ENCODE data around the gene TTC32. TPM values are rescaled to one million over a fixed set of nuclear protein-coding genes. Genes with fewer than 3 reads are reported as not detected.

TTC32 gene
- total and polyA plus RNA-seq, 5 donors from 2014 or later: 24.7 to 40.6 (median 29.9) TPM

DNA sequence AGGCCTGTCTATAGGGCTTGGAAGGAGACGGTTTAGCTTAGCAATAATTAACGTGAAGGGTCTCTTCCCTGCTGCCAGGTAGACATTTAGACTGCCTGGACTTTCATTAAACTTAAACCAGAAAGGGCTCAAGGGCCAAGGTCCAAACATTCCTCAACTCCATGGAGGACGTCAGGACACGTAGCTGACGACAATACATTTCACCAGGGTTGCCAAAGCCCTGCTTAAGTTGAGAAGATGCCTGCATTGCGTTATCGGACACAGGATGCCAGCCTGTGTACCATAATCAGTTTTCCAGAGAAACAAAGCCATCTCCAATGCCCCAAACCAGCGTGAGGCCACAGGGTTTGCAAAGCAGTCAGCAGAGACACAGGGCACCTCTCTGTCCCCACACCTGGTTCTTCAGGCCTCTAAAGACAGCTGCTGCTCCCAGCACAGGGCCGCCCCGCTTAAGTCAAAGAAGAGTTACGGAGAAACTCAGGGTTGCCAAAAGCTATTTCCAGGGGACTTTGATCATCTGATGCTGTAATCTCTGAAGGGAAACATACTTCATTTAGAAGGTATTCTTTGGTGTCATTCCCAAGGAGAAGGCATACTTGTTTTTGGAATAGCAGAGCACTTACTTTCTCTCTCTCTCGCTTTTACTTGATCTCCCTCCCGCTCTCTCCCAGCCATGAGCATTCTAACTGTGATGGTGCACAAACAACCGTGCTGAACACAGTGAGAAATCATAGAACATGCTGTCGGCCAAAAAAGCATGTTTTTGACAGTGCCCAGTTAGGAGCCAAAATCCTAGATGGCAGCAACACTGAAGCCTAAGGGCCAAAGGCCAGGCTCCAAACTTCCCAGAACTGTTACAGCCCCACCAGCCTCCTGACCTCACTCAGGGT is 46.0 kb downstream of the TTC32 start:
- DNase-seq (no peak), ATAC-seq (ENCODE audit: low read depth in 2 of 2) (no peak)
- no peak overlapping the region for H3K4me3 ChIP-seq (ENCODE audit: low read depth, low read length)
- H3K27me3 Mint-ChIP-seq: peaks cover 11% of the 10 kb centered on the region
- H3K4me1 ChIP-seq (ENCODE audit: control insufficient read depth, insufficient read depth, low read length, poor library complexity, severe bottlenecking): no peaks in the 10 kb centered on the region
- H3K4me3 Mint-ChIP-seq: no peak overlapping the region
- no peaks in the 10 kb centered on the region for H3K4me1 Mint-ChIP-seq
- H3K36me3 Mint-ChIP-seq: no peaks in the 10 kb centered on the region
- H3K9me3 ChIP-seq (ENCODE audit: control insufficient read depth in 2 of 2, low read length in 2 of 2): no peaks in the 10 kb centered on the region
- H3K27me3 ChIP-seq (ENCODE audit: control insufficient read depth, insufficient read depth, low read length): no peaks in the 10 kb centered on the region
- H3K27ac Mint-ChIP-seq: no peak overlapping the region
- H3K27ac ChIP-seq (ENCODE audit: insufficient read depth, low read length, poor library complexity, severe bottlenecking): no peak overlapping the region
- no peaks in the 10 kb centered on the region for H3K9me3 Mint-ChIP-seq
- no peaks in the 10 kb centered on the region for H3K36me3 ChIP-seq (ENCODE audit: control insufficient read depth, insufficient read depth, low read length)

DNA sequence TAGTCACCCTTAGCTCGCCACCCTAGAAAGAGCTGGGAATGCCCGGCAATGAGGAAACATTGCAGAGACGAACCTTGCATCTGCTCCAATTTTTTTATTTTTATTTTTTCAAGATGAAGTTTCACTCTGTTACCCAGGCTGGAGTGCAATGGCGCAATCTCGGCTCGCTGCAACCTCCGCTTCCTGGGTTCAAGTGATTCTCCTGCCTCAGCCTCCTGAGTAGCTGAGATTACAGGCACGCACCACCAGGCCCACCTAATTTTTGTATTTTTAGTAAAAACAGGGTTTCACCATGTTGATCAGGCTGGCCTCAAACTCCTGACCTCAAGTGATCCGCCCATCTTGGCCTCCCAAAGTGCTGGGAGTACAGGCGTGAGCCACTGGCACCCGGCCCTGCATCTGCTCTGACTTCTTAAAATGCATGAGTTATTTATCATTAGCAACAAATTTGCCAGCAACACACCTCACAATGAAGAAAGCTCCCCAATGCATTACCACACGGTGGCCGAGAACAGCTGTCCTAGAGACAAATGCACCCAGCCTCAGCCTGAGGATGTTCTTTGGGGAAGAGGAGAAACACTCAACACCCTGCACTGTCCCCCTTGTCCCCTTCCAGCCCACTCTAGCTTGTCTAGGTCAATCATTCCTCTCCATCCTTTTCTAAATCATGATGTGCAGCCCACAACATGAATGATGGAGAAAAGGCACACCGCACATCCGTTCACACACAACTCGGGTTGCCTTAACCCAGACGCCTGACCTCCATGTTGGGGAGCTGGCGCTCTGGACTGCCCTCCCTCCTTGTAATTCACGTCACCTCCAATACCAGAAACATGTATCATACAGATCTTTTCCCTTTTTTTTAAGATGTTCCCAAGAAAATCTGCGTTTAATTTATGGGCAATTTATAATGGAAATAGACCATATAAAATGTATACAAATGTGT is 46.9 kb downstream of the TTC32 start:
- DNase-seq (no peak), ATAC-seq (ENCODE audit: low read depth in 2 of 2) (no peak)
- H3K36me3 ChIP-seq (ENCODE audit: control insufficient read depth, insufficient read depth, low read length): no peaks in the 10 kb centered on the region
- no peaks in the 10 kb centered on the region for H3K4me1 Mint-ChIP-seq
- H3K9me3 ChIP-seq (ENCODE audit: control insufficient read depth in 2 of 2, low read length in 2 of 2): no peaks in the 10 kb centered on the region
- no peaks in the 10 kb centered on the region for H3K27me3 ChIP-seq (ENCODE audit: control insufficient read depth, insufficient read depth, low read length)
- H3K27ac ChIP-seq (ENCODE audit: insufficient read depth, low read length, poor library complexity, severe bottlenecking): no peak overlapping the region
- no peaks in the 10 kb centered on the region for H3K9me3 Mint-ChIP-seq
- no peak overlapping the region for H3K27ac Mint-ChIP-seq
- H3K4me1 ChIP-seq (ENCODE audit: control insufficient read depth, insufficient read depth, low read length, poor library complexity, severe bottlenecking): no peaks in the 10 kb centered on the region
- H3K36me3 Mint-ChIP-seq: no peaks in the 10 kb centered on the region
- H3K4me3 Mint-ChIP-seq: no peak overlapping the region
- H3K4me3 ChIP-seq (ENCODE audit: low read depth, low read length): no peak overlapping the region
- peaks cover 11% of the 10 kb centered on the region for H3K27me3 Mint-ChIP-seq

DNA sequence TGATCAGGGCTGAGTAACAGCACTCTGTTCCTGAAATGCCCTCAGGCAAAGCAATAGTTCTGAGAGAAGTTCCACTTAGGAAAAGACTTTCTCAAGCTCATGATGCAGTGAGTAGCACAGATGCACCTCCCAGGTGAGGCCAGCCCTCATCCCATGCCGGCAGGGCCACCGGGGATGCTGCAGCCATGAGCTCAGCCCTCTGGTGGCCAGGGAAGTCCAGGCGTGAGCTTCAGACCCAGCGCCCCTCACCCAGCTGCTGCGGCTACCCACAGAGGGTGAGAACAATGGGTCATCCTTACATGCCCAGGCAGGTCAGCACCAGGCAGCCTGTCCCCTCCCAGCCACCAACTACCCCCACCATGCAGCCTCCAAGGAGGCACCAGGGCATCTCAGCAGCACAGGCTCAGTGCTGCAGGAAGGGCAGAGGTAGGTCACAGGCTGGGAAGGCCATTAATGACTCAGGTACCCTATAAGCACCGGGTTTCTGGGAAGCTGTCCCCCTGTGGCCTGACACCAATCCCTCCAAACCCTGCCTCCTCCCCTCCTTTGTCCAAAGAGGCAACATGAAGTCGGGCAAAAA is 50.6 kb downstream of the TTC32 start:
- Mint-ChIP-seq H3K36me3 (no peaks in the 10 kb centered on the region), H3K9me3 (peaks cover 0 to 6% (median 0%) of the 10 kb centered on the region in 7 donors), H3K4me3 (no peak overlapping the region), H3K4me1 (no peaks in the 10 kb centered on the region), H3K27me3 (peaks cover 2% of the 10 kb centered on the region), H3K27ac (no peak overlapping the region)
- H3K4me1 ChIP-seq (ENCODE audit: control insufficient read depth, insufficient read depth, low read length, poor library complexity, severe bottlenecking): no peaks in the 10 kb centered on the region
- H3K27me3 ChIP-seq (ENCODE audit: control insufficient read depth, insufficient read depth, low read length): no peaks in the 10 kb centered on the region
- H3K9me3 ChIP-seq (ENCODE audit: control insufficient read depth in 2 of 2, low read length in 2 of 2): no peaks in the 10 kb centered on the region
- ATAC-seq (ENCODE audit: low read depth in 2 of 2): no peak
- no peak overlapping the region for H3K27ac ChIP-seq (ENCODE audit: insufficient read depth, low read length, poor library complexity, severe bottlenecking)
- no peak overlapping the region for H3K4me3 ChIP-seq (ENCODE audit: low read depth, low read length)
- H3K36me3 ChIP-seq (ENCODE audit: control insufficient read depth, insufficient read depth, low read length): no peaks in the 10 kb centered on the region
- no peak for DNase-seq

DNA sequence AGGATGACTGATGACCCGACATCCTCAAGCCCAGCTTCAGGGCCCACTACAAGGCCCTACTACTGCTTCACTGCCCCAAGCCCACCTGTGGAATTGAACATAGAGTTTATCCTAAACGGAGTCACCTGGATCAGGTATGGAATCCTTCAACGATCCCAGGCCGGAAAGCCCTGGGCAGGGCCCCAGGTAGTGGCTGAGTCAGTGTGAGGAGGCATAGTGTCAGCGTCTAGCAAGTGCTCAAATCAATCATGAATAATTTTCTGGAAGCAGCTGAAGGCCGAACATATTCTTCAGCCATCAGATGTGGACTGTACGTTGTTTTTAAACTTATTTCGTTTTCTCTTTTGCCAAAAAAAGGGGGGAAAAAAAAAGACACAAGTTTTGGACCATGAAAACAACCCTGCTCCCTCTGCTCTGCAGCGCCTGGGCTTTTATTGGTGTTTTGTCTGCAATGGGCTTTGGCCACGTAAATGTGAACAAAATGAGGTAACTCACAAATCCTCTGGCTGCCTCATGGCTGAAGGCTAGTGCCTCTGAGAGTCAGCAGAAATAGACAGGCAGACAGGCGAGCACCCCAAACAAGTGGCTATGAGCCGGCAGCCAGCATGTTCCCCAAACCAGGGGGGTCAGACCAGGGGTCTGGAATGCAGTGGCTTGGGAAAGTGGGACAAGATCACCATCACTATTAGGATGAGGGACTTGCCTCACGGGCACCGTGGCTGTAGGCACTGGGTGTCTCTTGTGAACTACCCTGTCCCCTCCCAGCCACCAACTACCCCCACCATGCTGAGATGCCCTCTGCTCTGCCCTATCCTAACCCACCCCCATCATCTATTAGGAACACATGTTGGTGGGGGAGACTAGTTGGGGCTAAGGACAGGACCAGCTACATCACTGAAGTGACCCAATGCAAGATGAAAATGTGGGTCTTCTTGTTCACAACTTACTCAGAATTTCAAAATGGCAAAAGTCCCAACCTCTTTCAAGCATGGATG is 51.4 kb downstream of the TTC32 start:
- no peak for DNase-seq
- Histone ChIP-seq H3K27me3 (ENCODE audit: control insufficient read depth, insufficient read depth, low read length) (no peaks in the 10 kb centered on the region), H3K4me1 (ENCODE audit: control insufficient read depth, insufficient read depth, low read length, poor library complexity, severe bottlenecking) (no peaks in the 10 kb centered on the region), H3K4me3 (ENCODE audit: low read depth, low read length) (no peak overlapping the region), H3K9me3 (ENCODE audit: control insufficient read depth in 2 of 2, low read length in 2 of 2) (no peaks in the 10 kb centered on the region), H3K27ac (ENCODE audit: insufficient read depth, low read length, poor library complexity, severe bottlenecking) (no peak overlapping the region), H3K36me3 (ENCODE audit: control insufficient read depth, insufficient read depth, low read length) (no peaks in the 10 kb centered on the region)
- Mint-ChIP-seq H3K36me3 (no peaks in the 10 kb centered on the region), H3K27ac (no peak overlapping the region), H3K9me3 (peaks cover 0 to 6% (median 0%) of the 10 kb centered on the region in 7 donors), H3K4me1 (no peaks in the 10 kb centered on the region), H3K4me3 (no peak overlapping the region), H3K27me3 (no peaks in the 10 kb centered on the region)
- no peak for ATAC-seq (ENCODE audit: low read depth in 2 of 2)

DNA sequence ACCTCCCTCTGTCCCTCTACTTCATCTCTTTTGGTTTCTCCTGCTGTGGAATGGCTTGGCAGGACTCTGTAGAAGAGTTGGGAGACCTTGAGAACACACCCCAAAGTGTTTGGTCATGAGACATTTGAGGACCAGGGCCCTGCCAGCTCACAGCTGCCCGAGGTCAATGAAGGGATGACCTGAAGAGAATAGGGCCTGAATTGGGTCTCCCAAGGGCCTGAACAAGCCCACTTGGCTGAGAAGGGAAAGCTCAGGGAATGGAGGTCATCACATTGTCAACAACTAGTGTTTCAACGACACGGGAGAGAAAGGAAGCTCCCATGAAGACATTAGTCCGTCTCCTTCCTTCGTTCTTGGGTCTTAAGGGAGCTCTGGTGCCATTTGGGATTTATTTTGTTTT is 52.8 kb downstream of the TTC32 start:
- Histone ChIP-seq H3K4me3 (ENCODE audit: low read depth, low read length) (no peak overlapping the region), H3K36me3 (ENCODE audit: control insufficient read depth, insufficient read depth, low read length) (no peaks in the 10 kb centered on the region), H3K9me3 (ENCODE audit: control insufficient read depth in 2 of 2, low read length in 2 of 2) (no peaks in the 10 kb centered on the region), H3K27ac (ENCODE audit: insufficient read depth, low read length, poor library complexity, severe bottlenecking) (no peak overlapping the region), H3K27me3 (ENCODE audit: control insufficient read depth, insufficient read depth, low read length) (no peaks in the 10 kb centered on the region), H3K4me1 (ENCODE audit: control insufficient read depth, insufficient read depth, low read length, poor library complexity, severe bottlenecking) (no peaks in the 10 kb centered on the region)
- Mint-ChIP-seq H3K27me3 (peaks cover 2% of the 10 kb centered on the region), H3K36me3 (no peaks in the 10 kb centered on the region), H3K4me3 (no peak overlapping the region), H3K4me1 (no peaks in the 10 kb centered on the region), H3K9me3 (peaks cover 0 to 6% (median 0%) of the 10 kb centered on the region in 7 donors), H3K27ac (no peak overlapping the region)
- ATAC-seq (ENCODE audit: low read depth in 2 of 2) (no peak), DNase-seq (no peak)

DNA sequence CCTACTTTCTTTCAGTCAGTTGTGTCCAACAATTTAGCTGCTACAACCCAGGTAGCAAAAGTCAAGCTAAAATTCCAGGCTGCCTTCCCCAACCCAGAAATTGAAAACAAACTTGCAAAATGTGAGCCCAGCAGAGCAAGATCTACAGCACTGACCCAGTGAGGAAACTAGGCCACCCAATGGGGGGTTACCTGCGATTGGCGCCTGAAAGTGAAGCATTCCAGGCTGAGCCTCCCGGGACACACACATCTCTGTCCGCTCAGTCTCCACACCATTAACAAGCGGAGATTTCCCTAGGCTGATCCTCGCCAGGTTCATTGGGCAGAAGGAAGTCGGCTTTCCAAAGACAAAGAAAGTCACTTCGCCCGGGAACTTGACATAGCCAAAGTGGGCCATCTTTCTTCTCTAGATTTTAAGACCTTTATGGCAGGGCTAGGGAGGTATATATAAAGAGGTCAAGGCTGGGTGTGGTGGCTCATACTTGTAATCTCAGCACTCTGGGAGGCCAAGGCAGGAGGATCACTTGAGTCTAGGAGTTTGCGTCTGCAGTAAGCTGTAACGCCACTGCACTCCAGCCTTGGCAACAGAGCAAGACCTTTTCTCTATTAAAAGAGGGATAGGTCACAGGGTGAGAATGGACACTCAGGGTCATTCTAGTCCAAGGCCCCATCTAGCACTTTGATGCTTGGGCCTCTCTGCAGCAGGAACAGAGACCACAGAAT is 53.6 kb downstream of the TTC32 start:
- ATAC-seq (ENCODE audit: low read depth in 2 of 2) (no peak), DNase-seq (no peak)
- H3K9me3 ChIP-seq (ENCODE audit: control insufficient read depth in 2 of 2, low read length in 2 of 2): no peaks in the 10 kb centered on the region
- H3K4me3 Mint-ChIP-seq: no peak overlapping the region
- no peak overlapping the region for H3K27ac ChIP-seq (ENCODE audit: insufficient read depth, low read length, poor library complexity, severe bottlenecking)
- H3K4me3 ChIP-seq (ENCODE audit: low read depth, low read length): no peak overlapping the region
- H3K9me3 Mint-ChIP-seq: peaks cover 0 to 6% (median 0%) of the 10 kb centered on the region in 7 donors
- no peaks in the 10 kb centered on the region for H3K4me1 ChIP-seq (ENCODE audit: control insufficient read depth, insufficient read depth, low read length, poor library complexity, severe bottlenecking)
- H3K27me3 Mint-ChIP-seq: peaks cover 4% of the 10 kb centered on the region
- no peaks in the 10 kb centered on the region for H3K4me1 Mint-ChIP-seq
- no peak overlapping the region for H3K27ac Mint-ChIP-seq
- H3K27me3 ChIP-seq (ENCODE audit: control insufficient read depth, insufficient read depth, low read length): no peaks in the 10 kb centered on the region
- no peaks in the 10 kb centered on the region for H3K36me3 ChIP-seq (ENCODE audit: control insufficient read depth, insufficient read depth, low read length)
- H3K36me3 Mint-ChIP-seq: no peaks in the 10 kb centered on the region
